Measurements from ENCODE around the gene DGUOK. TPM values are rescaled to one million over a fixed set of nuclear protein-coding genes. Genes with fewer than 3 reads are reported as not detected.

DGUOK gene
- total and polyA plus RNA-seq, 2 of the 4 experiments (the other 2 are of a cell fraction), result 66.3 to 111 TPM

GRCh38 chr2:73927344-73927743 is 664 bp downstream of the DGUOK start:
- H3K4me1 ChIP-seq (ENCODE audit: control insufficient read depth, insufficient read depth, low read length), result peaks cover 9% of the 10 kb centered on the region
- ChIA-PET POLR2A (ENCODE audit: unreplicated experiment) (no interaction called here), CTCF (no interaction called here)
- peak overlapping the region; percentile 71; the same call in 1 of the 2 replicates for H4K5ac ChIP-seq (ENCODE audit: low read depth, low read length)
- dilution Hi-C loops (cut with HindIII; ENCODE audit: low sequenced_read_pairs, unreplicated experiment) (no loop called here), in situ Hi-C loops (cut with MboI; ENCODE audit: low sequenced_read_pairs) (loop anchor here (10.0 kb wide), 1 partner anchor 217 kb away; the partner anchor contains the start of gene BOLA3), intact Hi-C loops (cut with micrococcal nuclease) (loop anchor here (5.0 to 10.0 kb wide), 3 partner anchors 55 to 467 kb away; partner anchors contain the start of gene TET3)
- peak overlapping the region; percentile 68 to 97 for H4K8ac ChIP-seq (ENCODE audit: low read depth in 2 of 2, low read length in 2 of 2)
- H3K27ac ChIP-seq (ENCODE audit: insufficient read depth, low read length), result peak overlapping the region; percentile 96
- no peak overlapping the region for H2BK20ac ChIP-seq (ENCODE audit: low read depth, low read length)
- H2BK5ac ChIP-seq (ENCODE audit: low read depth, low read length, poor library complexity, severe bottlenecking), result peak overlapping the region; percentile 89
- H3K79me1 ChIP-seq (ENCODE audit: low read depth in 1 of 2, low read length in 2 of 2), result peaks cover 19 to 55% of the 10 kb centered on the region in 2 experiments
- H3K4ac ChIP-seq (ENCODE audit: low read depth, low read length), result peak overlapping the region; percentile 90
- peaks cover 30% of the 10 kb centered on the region for H4K20me1 ChIP-seq (ENCODE audit: insufficient read depth, low read length)
- H3K4me3 ChIP-seq (ENCODE audit: insufficient read depth, low read depth, low read length), result peak overlapping the region; percentile 76
- no peak for ATAC-seq (ENCODE audit: low read depth)
- no peaks in the 10 kb centered on the region for H3K36me3 ChIP-seq (ENCODE audit: control insufficient read depth, insufficient read depth, low read length)
- peak overlapping the region; percentile 90 for H3K14ac ChIP-seq (replicated peaks; ENCODE audit: low read depth, low read length)
- TSS peak; percentile 69 for BruUV-seq (replicated peaks)
- no peak for DNase-seq
- no CpG with 5 or more reads among the region's 6 CpGs for WGBS, 2 experiments (ENCODE audit: extremely low coverage in 2 of 2, insufficient read length in 1 of 2)
- peak overlapping the region; percentile 73; the same call in 1 of the 2 replicates for H3K23ac ChIP-seq (ENCODE audit: low read depth, low read length)
- H2AK9ac ChIP-seq (replicated peaks; ENCODE audit: low read depth, low read length, poor library complexity), result no peak overlapping the region
- peak overlapping the region; percentile 97 for H3K56ac ChIP-seq (ENCODE audit: extremely low read depth, insufficient read depth, low read length)
- no peak overlapping the region for H2BK15ac ChIP-seq (ENCODE audit: low read depth, low read length)
- peak overlapping the region; percentile 71; the same call in 1 of the 2 replicates for H4K91ac ChIP-seq (ENCODE audit: insufficient read depth, low read depth, low read length)
- H3K4me2 ChIP-seq (ENCODE audit: low read depth, low read length), result peak overlapping the region; percentile 61
- TF ChIP-seq MAZ (IDR thresholded peaks at IDR 0.05; ENCODE audit: borderline replicate concordance, low read depth, low read length), result no peak
- no peak for TF ChIP-seq SMC3 (IDR thresholded peaks at IDR 0.05; ENCODE audit: low read depth, low read length)
- TF ChIP-seq CHD1 (IDR thresholded peaks at IDR 0.05; ENCODE audit: low read depth, low read length), result no peak
- TF ChIP-seq RAD21 (IDR thresholded peaks at IDR 0.05; ENCODE audit: low read length), result no peak
- H3K9ac ChIP-seq (ENCODE audit: low read depth, low read length), result peak overlapping the region; percentile 98
- no peak overlapping the region for H2BK120ac ChIP-seq (ENCODE audit: low read depth, low read length)
- H2AK5ac ChIP-seq (ENCODE audit: low read depth, low read length), result no peak overlapping the region; the same call in 1 of the 2 replicates
- no peaks in the 10 kb centered on the region for H3K9me3 ChIP-seq (ENCODE audit: control insufficient read depth, insufficient read depth, low read length)
- H3K9me1 ChIP-seq (ENCODE audit: insufficient read depth, low read length), result peaks cover 6% of the 10 kb centered on the region
- no peak overlapping the region for H3K18ac ChIP-seq (ENCODE audit: low read depth, low read length)
- no peak overlapping the region for H2AFZ ChIP-seq (replicated peaks; ENCODE audit: low read length, poor library complexity)
- H3K27me3 ChIP-seq (ENCODE audit: control insufficient read depth, insufficient read depth, low read length), result no peaks in the 10 kb centered on the region

Data from IMR-90 (cell line).